GM12878 (cell line): ENCODE measurements around the gene CGAS. TPM values are rescaled to one million over a fixed set of nuclear protein-coding genes. Genes with fewer than 3 reads are reported as not detected.

ENCODE experiments used
- ATAC-seq: fragments of 200-7000 bp; cut with Tn5 transposase; 3 replicates; pipeline ENCODE4 v1.9.1; 2020; ENCODE audit warnings: mild to moderate bottlenecking, moderate library complexity
- BruUV-seq: library from RNA; stranded (reverse); fragments of 400-500 nt; replicated peaks from 2 replicates; lab custom pipeline; 2021; lab: Mats Ljungman, UMichigan
- CTCF ChIA-PET: fragments of 300-600 bp; sonication (Branson Sonifier 250); formaldehyde crosslinking; extraction: SDS; loops from one replicate; lab custom pipeline; 2021; ENCODE audit warnings: inconsistent platforms; lab: Yijun Ruan, JAX
- POLR2A ChIA-PET: fragments of 350-600 bp; formaldehyde crosslinking; extraction: SDS; loops from one replicate; lab custom pipeline; 2021; ENCODE audit warnings: inconsistent platforms; lab: Charles Lee
- RAD21 ChIA-PET: fragments of 300-600 bp; sonication (Branson Sonifier 250); formaldehyde crosslinking; loops from one replicate; lab custom pipeline; 2023; ENCODE audit warnings: antibody characterized with exemption; ENCODE audit not compliant: unreplicated experiment; lab: Charles Lee
- SMC1A ChIA-PET: fragments of 300-600 bp; sonication (Branson Sonifier 250); formaldehyde crosslinking; loops from one replicate; lab custom pipeline; 2023; ENCODE audit not compliant: unreplicated experiment, uncharacterized antibody; lab: Charles Lee
- DNase-seq: peaks from one replicate; pipeline ENCODE4 v3.0.0-alpha.2; 2011; ENCODE audit warnings: low read depth, low spot score
- FAIRE-seq: peaks from 3 replicates; lab custom pipeline; 2011; peaks lifted over from hg19 to GRCh38; lab: Jason Lieb, UNC
- H2AFZ ChIP-seq: 2 replicates; pipeline ENCODE4 v1.6.0; 2011; ENCODE audit warnings: low read depth, low read length, control low read depth; ENCODE audit not compliant: control insufficient read depth
- H3K27ac ChIP-seq: 2 replicates; pipeline ENCODE4 v1.5.1; 2011; ENCODE audit warnings: control low read depth; ENCODE audit not compliant: control insufficient read depth, insufficient read depth
- H3K27me3 ChIP-seq, 2 experiments: replicated peaks in 1 of 2; 2 replicates each; pipeline versions ENCODE4 v1.6.0 to v1.6.1; 2011; ENCODE audit warnings: low read length in 1 of 2; ENCODE audit not compliant: control insufficient read depth in 2 of 2, insufficient read depth in 2 of 2
- H3K36me3 ChIP-seq, 2 experiments: 2 replicates each; pipeline ENCODE4 v1.5.1; 2011; ENCODE audit warnings: low read length in 1 of 2; ENCODE audit not compliant: control insufficient read depth in 2 of 2, insufficient read depth in 2 of 2
- H3K4me1 ChIP-seq: 2 replicates; pipeline ENCODE4 v1.6.1; 2011; ENCODE audit warnings: mild to moderate bottlenecking, low read length, moderate library complexity, mixed read lengths; ENCODE audit not compliant: control insufficient read depth, insufficient read depth
- H3K4me2 ChIP-seq: 2 replicates; pipeline ENCODE4 v1.6.0; 2011; ENCODE audit warnings: control low read depth; ENCODE audit not compliant: control insufficient read depth, insufficient read depth
- H3K4me3 ChIP-seq: fragments of 200-600 bp; sonication (generic); 2 replicates; pipeline ENCODE4 v1.5.1; 2016
- H3K79me2 ChIP-seq: 2 replicates; pipeline ENCODE4 v1.6.0; 2011; ENCODE audit warnings: low read length; ENCODE audit not compliant: control insufficient read depth, insufficient read depth
- H3K9ac ChIP-seq: 2 replicates; pipeline ENCODE4 v1.8.0; 2011; ENCODE audit warnings: low read length, control low read depth, mixed read lengths; ENCODE audit not compliant: control insufficient read depth, insufficient read depth
- H3K9me3 ChIP-seq: replicated peaks from 3 replicates; pipeline ENCODE4 v1.5.1; 2011; ENCODE audit warnings: mild to moderate bottlenecking, low read length; ENCODE audit not compliant: control insufficient read depth, insufficient read depth
- H4K20me1 ChIP-seq: 2 replicates; pipeline ENCODE4 v1.6.0; 2011; ENCODE audit not compliant: control insufficient read depth, insufficient read depth
- ATF7 ChIP-seq: fragments of 450-650 bp; IDR thresholded peaks from 2 replicates; pipeline ENCODE4 v1.6.1; 2016; ENCODE audit warnings: low read depth, mild to moderate bottlenecking
- MEF2B ChIP-seq: fragments of 450-650 bp; IDR thresholded peaks from 2 replicates; pipeline ENCODE4 v1.6.1; 2018; ENCODE audit warnings: mild to moderate bottlenecking, moderate library complexity; ENCODE audit not compliant: partially characterized antibody, poor library complexity, severe bottlenecking
- MLLT1 ChIP-seq: fragments of 450-650 bp; IDR thresholded peaks from 2 replicates; pipeline ENCODE4 v1.6.1; 2016; ENCODE audit warnings: mild to moderate bottlenecking
- NKRF ChIP-seq: fragments of 450-650 bp; conservative IDR thresholded peaks from 2 replicates; pipeline ENCODE4 v1.6.1; 2017; ENCODE audit warnings: mild to moderate bottlenecking, moderate library complexity
- ZNF217 ChIP-seq: fragments of 450-650 bp; IDR thresholded peaks from 2 replicates; pipeline ENCODE4 v1.6.1; 2017; ENCODE audit warnings: antibody characterized with exemption, mild to moderate bottlenecking
- WGBS: methylation state at CpG from one replicate; pipeline ENCODE4 v1.1.6; 2016; ENCODE audit warnings: low lambda C conversion rate; ENCODE audit not compliant: insufficient replicate concordance, insufficient coverage; ENCODE audit errors: missing lambda C conversion rate; 5-methylcytosine and 5-hydroxymethylcytosine counted together
- in situ Hi-C: fragments of 300-500 bp; cut with MboI; formaldehyde crosslinking; loops from 9 replicates; pipeline ENCODE4 v1.14.3; 2018; ENCODE audit warnings: mixed read lengths
- intact Hi-C: fragments of 100-400 bp; cut with micrococcal nuclease; formaldehyde crosslinking; loops from one replicate; pipeline ENCODE4 v1.14.2; 2022; ENCODE audit not compliant: unreplicated experiment
- polyA plus RNA-seq, 11 experiments: library from polyadenylated mRNA; depleted of rRNA in 4 of 11; unstranded in 6 of 11; stranded (reverse) in 5 of 11; fragments of >200 nt; fragmentation: Nextera tagmentation in 4 of 11; fragmentation: Illumina TruSeq in 1 of 11; extraction: Ambion mirVana in 4 of 11; extraction: Trizol in 1 of 11; gene quantifications; 1 replicate in 1 of 11; 2 replicates in 10 of 11; pipeline versions ENCODE4 v1.2.1 to v1.2.3, GENCODE V29; 2011 to 2016; ENCODE audit warnings: inconsistent platforms in 2 of 11, missing spikeins in 2 of 11, low read depth in 1 of 11
- total RNA-seq, 4 experiments: library from RNA; depleted of rRNA in 3 of 4; stranded (reverse); fragments of >200 nt in 3 of 4; fragmentation: Illumina TruSeq in 1 of 4; extraction: Trizol in 1 of 4; gene quantifications; 2 replicates each; pipeline versions ENCODE4 v1.2.1 to v1.2.3, GENCODE V29; 2013 to 2021

Gene CGAS
- total and polyA plus RNA-seq, 10 of the 15 experiments (the other 5 are each of a cell fraction or from before 2014, with no cell fraction given), result 4.7 to 30.2 (median 22.1) TPM

- TF ChIP-seq MLLT1 (no peak), ZNF217 (no peak)
These were observed 57.3 kb downstream of the CGAS start, which contains the start of gene DDX43 (continued) for GRCh38 chr6:73394577-73395354.

GRCh38 chr6:73393278-73393677 lies 58.8 kb downstream of the CGAS start:
- H3K27me3 ChIP-seq, result no peaks in the 10 kb centered on the region
- H3K36me3 ChIP-seq, result no peaks in the 10 kb centered on the region
- SMC1A ChIA-PET, result no interaction called here
- no peak overlapping the region for H2AFZ ChIP-seq
- ATAC-seq (no peak), FAIRE-seq (no peak), DNase-seq (no peak)
- BruUV-seq, result no TSS peak
- TF ChIP-seq NKRF (no peak), MEF2B (no peak), ATF7 (no peak)
- 82% methylated on average over 3 of the region's 3 CpGs for WGBS
- H3K9ac ChIP-seq, result no peak overlapping the region
- POLR2A ChIA-PET, result no interaction called here
- intact Hi-C loops (no loop called here), in situ Hi-C loops (no loop called here)
- H3K9me3 ChIP-seq, result no peaks in the 10 kb centered on the region
- RAD21 ChIA-PET, result no interaction called here
- CTCF ChIA-PET, result no interaction called here
- H3K4me2 ChIP-seq, result no peak overlapping the region
- H3K4me3 ChIP-seq, result no peak overlapping the region
- H4K20me1 ChIP-seq, result no peaks in the 10 kb centered on the region
- H3K79me2 ChIP-seq, result no peaks in the 10 kb centered on the region
- no peaks in the 10 kb centered on the region for H3K4me1 ChIP-seq
- H3K27ac ChIP-seq, result no peak overlapping the region
